ENCODE results near the gene HTRA3.

Gene HTRA3

DNA sequence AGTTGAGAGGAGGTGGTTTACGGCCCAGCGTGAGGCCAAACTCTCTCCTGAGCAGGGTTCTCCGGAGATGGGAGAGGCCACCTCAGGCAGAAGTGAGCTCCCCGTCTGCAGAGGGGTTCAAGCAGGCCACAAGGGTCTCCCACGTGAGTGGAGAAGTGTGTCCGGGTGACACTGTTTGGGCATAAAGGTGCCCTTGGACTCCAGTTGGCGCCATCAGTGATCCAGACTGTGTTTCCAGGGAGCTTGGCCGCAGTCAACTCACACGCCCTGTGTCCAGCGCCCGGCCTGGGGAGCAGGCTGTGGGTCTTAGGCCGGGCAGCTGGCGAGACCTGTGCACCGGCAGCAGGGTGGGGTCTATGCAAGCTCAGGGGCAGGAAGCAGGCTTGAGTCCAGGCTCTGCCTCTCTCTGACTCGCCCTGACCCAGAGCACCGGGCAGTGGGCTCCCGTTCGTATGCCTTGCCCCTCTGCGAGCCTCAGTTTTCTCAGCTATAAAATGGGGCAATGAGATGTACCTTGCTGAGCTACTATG, 24.6 kb upstream of the HTRA3 start:
- no peak for DNase-seq
- in situ Hi-C loops (cut with MboI; ENCODE audit: low pct_unique_long_range_greater_than_20kb, low sequenced_read_pairs): no loop called here

DNA sequence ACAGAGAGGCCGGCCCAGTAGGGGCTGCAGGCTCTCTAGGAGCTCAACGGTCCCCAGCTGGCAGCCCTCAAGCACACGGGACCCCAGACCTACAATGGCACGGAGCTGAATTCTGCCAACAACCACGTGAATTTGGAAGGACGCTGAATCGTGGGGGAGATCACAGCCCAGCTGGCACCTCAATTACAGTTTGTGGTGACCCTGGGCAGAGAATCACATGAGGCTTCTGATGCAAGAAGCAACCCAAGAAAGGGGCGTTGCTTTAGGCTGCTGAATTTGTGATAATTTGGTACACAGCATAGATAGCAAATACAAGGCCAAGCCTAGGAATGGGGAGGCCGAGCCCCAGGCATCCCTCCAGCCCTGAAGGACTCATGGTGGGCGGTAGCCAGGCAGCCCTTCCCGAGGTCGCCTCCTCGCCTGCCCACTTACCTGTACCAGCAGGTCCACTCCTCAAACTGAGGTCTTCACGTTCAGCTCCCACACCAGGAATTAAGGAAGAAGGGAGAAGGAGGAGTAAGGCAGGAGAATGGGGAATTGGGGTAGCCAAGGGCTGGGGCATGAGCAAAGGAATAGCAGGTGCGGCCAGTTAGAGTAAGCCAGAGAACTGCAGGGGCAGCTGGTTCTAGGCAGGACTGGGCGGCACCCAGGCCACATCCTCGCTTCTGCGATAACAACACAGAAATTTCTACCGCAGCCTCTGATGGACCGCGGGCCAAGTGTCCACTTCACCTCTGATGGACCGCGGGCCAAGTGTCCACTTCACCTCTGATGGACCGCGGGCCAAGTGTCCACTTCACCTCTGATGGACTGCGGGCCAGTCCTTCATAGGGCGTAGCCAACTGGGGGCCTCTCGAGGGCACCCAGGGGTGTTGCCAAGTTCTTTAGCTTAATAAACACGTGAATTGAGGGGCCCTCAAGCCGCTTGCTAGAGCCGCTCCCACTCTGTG, 23.4 kb upstream of the HTRA3 start:
- in situ Hi-C loops (cut with MboI; ENCODE audit: low pct_unique_long_range_greater_than_20kb, low sequenced_read_pairs): no loop called here
- DNase-seq: no peak

DNA sequence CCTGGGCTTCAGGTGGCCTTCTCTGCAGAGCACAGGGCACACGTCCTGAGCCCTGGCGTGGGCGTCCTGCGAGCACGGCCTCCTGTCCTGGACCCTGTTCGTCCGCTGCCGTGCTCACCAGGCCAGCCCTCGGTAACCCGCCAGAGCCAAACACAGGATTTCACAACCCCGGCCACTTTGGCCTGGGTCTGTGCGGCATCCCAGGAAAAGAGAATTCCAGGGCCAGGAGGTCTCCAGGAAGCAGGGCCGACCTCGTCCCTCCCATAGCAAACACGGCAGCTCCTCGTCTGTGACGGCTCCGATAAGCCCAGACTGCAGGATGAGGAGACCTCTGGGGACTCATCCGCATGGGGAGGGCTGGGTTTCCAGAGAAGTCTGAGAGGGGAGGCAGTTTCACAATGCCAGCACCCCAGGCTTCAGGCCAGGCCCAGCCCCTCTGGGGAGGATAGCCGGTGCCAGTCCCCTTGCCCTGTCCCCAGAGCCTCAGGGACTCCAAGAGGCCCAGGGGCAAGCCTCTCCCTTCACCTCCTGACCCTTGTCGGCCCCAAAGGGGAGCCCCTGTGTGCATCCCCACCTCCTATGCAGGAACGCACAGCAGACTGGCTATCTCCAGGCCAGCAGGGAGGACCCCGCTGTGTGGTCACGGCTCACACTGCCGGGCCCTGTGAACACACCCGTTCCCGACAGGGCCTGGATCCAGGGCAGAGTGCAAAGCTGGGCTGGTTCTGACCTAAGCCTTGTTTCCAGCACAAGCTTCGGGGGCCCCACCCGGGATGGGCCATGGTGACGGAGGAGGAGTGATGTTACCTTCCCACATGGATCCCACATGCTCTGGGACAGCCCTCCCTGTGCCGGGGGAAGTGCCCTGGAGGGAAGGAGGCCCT, 22.3 kb upstream of the HTRA3 start:
- in situ Hi-C loops (cut with MboI; ENCODE audit: low pct_unique_long_range_greater_than_20kb, low sequenced_read_pairs): no loop called here
- no peak for DNase-seq

DNA sequence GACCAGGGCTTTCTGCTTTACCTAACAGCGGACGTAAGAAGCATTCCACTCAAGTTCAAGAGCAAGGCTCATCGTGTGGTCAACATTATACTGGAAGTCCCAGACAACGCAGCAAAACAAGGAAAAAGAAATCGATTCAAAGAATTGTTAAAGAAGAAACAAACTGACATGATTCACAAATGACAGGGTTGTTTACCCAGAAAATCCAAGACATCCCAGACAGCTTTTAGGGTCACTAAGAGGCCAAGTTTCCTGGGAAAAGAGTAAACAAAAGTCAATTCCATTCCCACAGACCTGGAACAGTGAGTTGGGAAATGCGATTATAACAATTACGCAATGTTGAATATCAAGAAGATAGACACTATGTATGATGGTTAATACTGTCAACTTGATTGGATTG, 21.5 kb upstream of the HTRA3 start:
- in situ Hi-C loops (cut with MboI; ENCODE audit: low pct_unique_long_range_greater_than_20kb, low sequenced_read_pairs): no loop called here
- no peak for DNase-seq

- no peak for DNase-seq
- in situ Hi-C loops (cut with MboI; ENCODE audit: low pct_unique_long_range_greater_than_20kb, low sequenced_read_pairs): no loop called here
Measured at GRCh38 chr4:8250227-8250626, 19.3 kb upstream of the HTRA3 start.

DNA sequence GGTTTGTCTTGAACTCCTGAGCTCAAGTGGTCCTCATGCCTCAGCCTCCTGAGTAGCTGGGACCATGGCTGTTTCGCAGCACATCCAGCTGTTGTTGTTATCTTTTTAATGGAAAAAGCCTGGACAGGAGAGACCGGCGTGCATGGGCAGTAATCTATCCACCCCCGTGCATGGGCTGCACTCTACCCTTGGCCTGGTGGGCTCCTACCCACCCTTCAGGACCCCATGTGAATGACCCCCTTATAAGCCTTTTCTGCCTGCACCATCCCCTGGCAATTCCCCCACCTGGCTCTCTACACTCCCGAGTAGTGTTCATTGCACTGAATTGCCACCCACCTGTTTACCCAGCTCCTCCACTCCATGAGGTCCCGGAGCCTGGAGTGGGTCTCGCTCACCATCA, 18.9 kb upstream of the HTRA3 start:
- in situ Hi-C loops (cut with MboI; ENCODE audit: low pct_unique_long_range_greater_than_20kb, low sequenced_read_pairs): no loop called here
- no peak for DNase-seq

- DNase-seq: no peak
- in situ Hi-C loops (cut with MboI; ENCODE audit: low pct_unique_long_range_greater_than_20kb, low sequenced_read_pairs): no loop called here
Measured at GRCh38 chr4:8251110-8251883, 18.3 kb upstream of the HTRA3 start.

GRCh38 chr4:8252301-8253173, 17.0 kb upstream of the HTRA3 start:
- DNase-seq: no peak
- in situ Hi-C loops (cut with MboI; ENCODE audit: low pct_unique_long_range_greater_than_20kb, low sequenced_read_pairs): no loop called here

DNA sequence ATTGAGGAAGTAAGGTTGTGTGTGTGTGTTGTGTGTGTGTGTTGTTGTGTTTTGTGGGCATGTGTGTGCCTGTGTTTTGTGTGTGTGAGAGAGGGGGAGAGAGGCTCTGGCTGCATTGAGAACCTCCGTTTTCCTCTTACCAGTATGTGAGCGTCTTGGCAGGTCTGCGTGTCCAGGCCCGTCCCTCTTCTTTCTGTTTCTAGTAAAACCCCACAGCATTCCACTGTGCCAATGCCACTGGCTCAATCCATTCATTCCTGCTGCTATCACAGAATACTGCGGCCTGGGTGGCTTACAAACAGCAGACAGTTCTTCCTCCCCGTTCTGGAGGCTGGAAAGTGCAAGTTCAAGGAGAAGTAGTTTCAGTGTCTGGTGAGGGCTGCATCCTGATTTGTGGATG, 15.5 kb upstream of the HTRA3 start:
- no peak for DNase-seq
- in situ Hi-C loops (cut with MboI; ENCODE audit: low pct_unique_long_range_greater_than_20kb, low sequenced_read_pairs): no loop called here

- in situ Hi-C loops (cut with MboI; ENCODE audit: low pct_unique_long_range_greater_than_20kb, low sequenced_read_pairs): no loop called here
- no peak for DNase-seq
Measured at GRCh38 chr4:8255698-8256441, 13.7 kb upstream of the HTRA3 start.

DNA sequence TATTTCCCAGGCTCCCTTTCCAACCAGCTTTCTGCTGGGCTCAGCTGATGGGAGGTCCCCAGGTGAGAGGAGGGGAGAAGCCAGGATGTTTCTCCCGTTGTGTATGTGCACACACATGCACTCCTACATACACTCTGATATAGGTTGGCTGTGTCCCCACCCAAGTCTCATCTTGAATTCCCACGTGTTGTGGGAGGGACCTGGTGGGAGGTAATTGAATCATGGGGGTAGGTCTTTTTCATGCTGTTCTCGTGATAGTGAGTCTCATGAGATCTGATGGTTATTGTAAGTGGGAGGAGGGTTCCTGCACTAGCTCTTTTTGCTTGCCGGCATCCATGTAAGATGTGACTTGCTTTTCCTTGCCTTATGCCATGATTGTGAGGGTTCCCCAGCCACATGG, 11.7 kb upstream of the HTRA3 start:
- in situ Hi-C loops (cut with MboI; ENCODE audit: low pct_unique_long_range_greater_than_20kb, low sequenced_read_pairs): no loop called here

GRCh38 chr4:8258552-8259212, 10.9 kb upstream of the HTRA3 start:
- in situ Hi-C loops (cut with MboI; ENCODE audit: low pct_unique_long_range_greater_than_20kb, low sequenced_read_pairs): no loop called here
- DNase-seq: no peak

More for the DNA sequence above, 11.7 kb upstream of the HTRA3 start:
- DNase-seq: no peak

GRCh38 chr4:8259743-8260430, 9.7 kb upstream of the HTRA3 start:
- no peak for DNase-seq
- in situ Hi-C loops (cut with MboI; ENCODE audit: low pct_unique_long_range_greater_than_20kb, low sequenced_read_pairs): no loop called here

DNA sequence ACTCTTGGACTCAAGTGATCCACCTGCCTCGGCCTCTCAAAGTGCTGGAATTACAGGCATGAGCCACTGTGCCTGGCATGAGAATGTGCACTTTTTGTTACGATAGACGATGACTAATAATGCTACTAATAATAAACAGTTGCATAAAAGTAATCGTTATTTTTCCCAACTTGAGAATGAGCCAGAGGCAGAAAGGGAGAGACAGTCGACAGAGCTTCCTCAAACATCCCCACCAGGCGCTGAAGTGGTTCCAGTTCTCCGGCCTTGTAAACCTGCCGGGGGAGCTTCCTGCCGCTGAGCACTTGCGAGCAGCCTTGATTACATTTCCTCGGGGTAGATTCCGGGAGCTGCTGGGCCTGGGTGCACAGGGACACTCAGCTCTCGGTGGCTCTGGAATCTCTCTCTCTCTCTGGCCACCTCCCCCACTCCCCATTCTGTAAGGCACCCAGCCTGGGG, 8.9 kb upstream of the HTRA3 start:
- in situ Hi-C loops (cut with MboI; ENCODE audit: low pct_unique_long_range_greater_than_20kb, low sequenced_read_pairs): no loop called here
- DNase-seq: no peak

DNA sequence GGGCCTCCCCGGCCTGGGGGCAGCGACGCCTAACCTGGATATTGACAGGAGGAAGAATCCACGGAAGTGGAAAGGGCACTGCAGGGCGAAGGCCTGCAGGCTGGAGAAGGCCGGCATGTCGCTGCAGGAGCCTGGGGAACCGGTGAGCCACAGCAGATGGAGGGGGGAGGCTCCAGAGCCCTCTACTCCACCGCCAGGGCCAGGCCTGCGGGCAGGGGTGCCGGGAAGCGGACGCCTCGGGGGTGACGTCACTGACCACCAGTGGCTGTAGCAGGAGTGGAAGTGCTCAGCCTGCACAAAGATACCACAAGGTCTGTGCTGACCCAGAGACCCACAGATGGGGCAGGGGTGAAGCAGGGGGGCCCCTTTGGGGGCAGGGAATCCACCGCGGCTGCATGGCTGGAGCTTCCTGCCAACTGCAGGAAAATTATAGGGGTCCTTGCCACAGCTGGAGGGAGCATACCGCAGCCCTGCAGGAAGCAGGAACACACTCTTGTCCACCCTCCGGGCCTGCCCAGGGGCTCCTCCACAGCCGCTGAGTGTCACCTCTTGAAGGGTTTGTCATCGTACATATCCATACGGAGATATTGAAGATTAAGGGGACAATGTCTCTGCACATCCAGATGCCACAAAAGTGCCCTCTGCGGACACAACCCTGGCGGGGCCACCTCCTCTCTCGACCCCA, 7.6 kb upstream of the HTRA3 start:
- in situ Hi-C loops (cut with MboI; ENCODE audit: low pct_unique_long_range_greater_than_20kb, low sequenced_read_pairs): no loop called here
- DNase-seq: no peak

All from KBM-7 (cell line).